Common myeloid progenitor, CD34-positive (primary cell): ENCODE data around the gene WDR48.

Experiments used
- CTCF ChIA-PET: fragments of 350-600 bp; sonication (Branson Sonifier 250); formaldehyde crosslinking; loops from one replicate; lab custom pipeline; 2021; ENCODE audit warnings: antibody characterized with exemption; lab: Charles Lee
- POLR2A ChIA-PET: fragments of 350-600 bp; sonication (Branson Sonifier 250); formaldehyde crosslinking; loops from one replicate; lab custom pipeline; 2021; ENCODE audit warnings: antibody characterized with exemption; lab: Charles Lee
- DNase-seq, 3 donors: peaks; one replicate each; pipeline versions ENCODE4 v3.0.0 to v3.0.0-alpha.2; 2013
- H3K27ac ChIP-seq, 2 experiments: 1 replicate in 1 of 2; 2 replicates in 1 of 2; pipeline ENCODE4 v1.7.0; 2013; ENCODE audit warnings: inconsistent platforms in 2 of 2, low read length in 2 of 2, mild to moderate bottlenecking in 2 of 2, low read depth in 1 of 2, moderate library complexity in 1 of 2; ENCODE audit not compliant: severe bottlenecking in 2 of 2, insufficient read depth in 1 of 2, poor library complexity in 1 of 2
- H3K27me3 ChIP-seq, 5 experiments: replicated peaks in 2 of 5; 1 replicate in 3 of 5; 2 replicates in 2 of 5; pipeline versions ENCODE4 v1.6.1 to v1.7.0; 2013; ENCODE audit warnings: low read length in 4 of 5, mild to moderate bottlenecking in 2 of 5, moderate library complexity in 2 of 5, inconsistent platforms in 1 of 5; ENCODE audit not compliant: insufficient read depth in 5 of 5, control insufficient read depth in 4 of 5
- H3K36me3 ChIP-seq, 4 experiments: 1 replicate in 2 of 4; 2 replicates in 2 of 4; pipeline versions ENCODE4 v1.6.1 to v1.7.0; 2013; ENCODE audit warnings: low read length in 3 of 4, control low read depth in 1 of 4, mild to moderate bottlenecking in 1 of 4; ENCODE audit not compliant: control insufficient read depth in 4 of 4, insufficient read depth in 4 of 4
- H3K4me1 ChIP-seq, 4 experiments: 1 replicate in 3 of 4; 2 replicates in 1 of 4; pipeline versions ENCODE4 v1.6.1 to v1.7.1; 2013; ENCODE audit warnings: low read length in 3 of 4, mild to moderate bottlenecking in 3 of 4, control low read depth in 1 of 4, inconsistent platforms in 1 of 4, moderate library complexity in 1 of 4; ENCODE audit not compliant: control insufficient read depth in 4 of 4, insufficient read depth in 4 of 4; ENCODE audit errors: control extremely low read depth in 1 of 4
- H3K4me3 ChIP-seq, 7 experiments: 1 replicate in 4 of 7; 2 replicates in 3 of 7; pipeline versions ENCODE4 v1.5.1 to v1.7.0; 2013; ENCODE audit warnings: mild to moderate bottlenecking in 7 of 7, low read length in 6 of 7, moderate library complexity in 6 of 7, inconsistent platforms in 2 of 7, low read depth in 2 of 7, control low read depth in 1 of 7; ENCODE audit not compliant: insufficient read depth in 4 of 7, control insufficient read depth in 1 of 7; ENCODE audit errors: extremely low read depth in 1 of 7
- H3K9me3 ChIP-seq, 5 experiments: 1 replicate in 4 of 5; 2 replicates in 1 of 5; pipeline versions ENCODE4 v1.6.1 to v1.7.1; 2013; ENCODE audit warnings: low read length in 4 of 5, mild to moderate bottlenecking in 2 of 5, inconsistent platforms in 1 of 5, low read depth in 1 of 5, moderate library complexity in 1 of 5; ENCODE audit not compliant: control insufficient read depth in 4 of 5, insufficient read depth in 2 of 5; ENCODE audit errors: control extremely low read depth in 1 of 5
- WGBS: methylation state at CpG from one replicate; pipeline ENCODE4 v1.1.5; 2013; ENCODE audit not compliant: insufficient coverage; 5-methylcytosine and 5-hydroxymethylcytosine counted together

The WDR48 gene

DNA sequence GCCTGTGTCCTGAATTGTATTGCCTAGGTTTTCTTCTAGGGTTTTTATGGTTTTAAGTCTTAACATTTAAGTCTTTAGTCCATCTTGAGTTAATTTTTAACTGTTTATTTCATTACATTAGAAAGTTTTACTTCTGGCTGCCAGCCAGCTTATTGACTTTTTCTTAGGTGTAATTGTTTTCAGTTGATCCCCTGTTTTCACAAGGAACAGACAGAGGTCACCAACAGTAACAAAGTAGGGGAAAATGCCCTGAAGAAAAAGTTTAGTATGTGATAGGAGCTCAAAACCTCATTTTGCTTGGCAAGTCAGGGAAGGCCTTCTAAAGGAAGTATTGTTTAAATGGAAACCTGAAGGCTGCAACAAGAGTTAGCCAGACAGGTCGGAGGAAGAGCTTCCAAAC, 10.4 kb downstream of the WDR48 start:
- Histone ChIP-seq H3K4me3 (no peak overlapping the region), H3K36me3 (peaks cover 5 to 16% (median 9%) of the 10 kb centered on the region in 4 experiments), H3K27ac (no peak overlapping the region), H3K4me1 (peaks cover 0 to 8% (median 3%) of the 10 kb centered on the region in 4 experiments), H3K27me3 (no peaks in the 10 kb centered on the region), H3K9me3 (peaks cover 0 to 1% (median 0%) of the 10 kb centered on the region in 5 experiments)
- ChIA-PET CTCF (interaction anchor here (1.1 to 1.2 kb wide), 2 partner anchors 9 to 87 kb away, joined by 3 read pairs; no protein-coding TSS in a partner anchor), POLR2A (no interaction called here)
- 100% methylated on average over 1 of the region's 1 CpG for WGBS
- DNase-seq: no peak

DNA sequence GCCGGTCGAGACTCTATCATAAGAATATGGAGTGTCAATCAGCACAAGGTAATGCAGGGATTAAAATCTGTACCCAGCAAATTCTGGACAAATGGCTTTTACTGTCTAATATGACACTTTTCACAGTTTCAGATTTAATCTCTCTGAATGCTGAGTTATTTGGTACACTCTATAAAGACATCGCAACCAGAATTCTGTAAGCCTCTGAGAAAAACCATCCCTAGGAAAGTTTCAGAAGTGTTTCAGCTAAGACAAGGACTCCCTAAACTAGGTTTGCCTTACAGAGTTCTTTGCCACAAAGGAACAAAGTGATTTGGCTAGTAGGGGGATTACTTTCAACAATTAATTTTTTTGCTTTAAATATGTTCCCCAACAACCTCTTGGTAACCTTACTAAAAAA, 11.3 kb downstream of the WDR48 start:
- POLR2A ChIA-PET: no interaction called here
- no peak overlapping the region for H3K4me3 ChIP-seq
- H3K36me3 ChIP-seq: peaks cover 10 to 24% (median 13%) of the 10 kb centered on the region in 4 experiments
- 100% methylated on average over 3 of the region's 3 CpGs for WGBS
- H3K27ac ChIP-seq: no peak overlapping the region
- no peaks in the 10 kb centered on the region for H3K27me3 ChIP-seq
- H3K9me3 ChIP-seq: peaks cover 0 to 1% (median 0%) of the 10 kb centered on the region in 5 experiments
- DNase-seq: no peak
- CTCF ChIA-PET: interaction anchor here (1.1 to 1.2 kb wide), 2 partner anchors 9 to 86 kb away, joined by 3 read pairs; no protein-coding TSS in a partner anchor
- H3K4me1 ChIP-seq: peaks cover 0 to 8% (median 3%) of the 10 kb centered on the region in 4 experiments

- DNase-seq: no peak
- H3K36me3 ChIP-seq: peaks cover 10 to 33% (median 15%) of the 10 kb centered on the region in 4 experiments
- no peaks in the 10 kb centered on the region for H3K27me3 ChIP-seq
- CTCF ChIA-PET: interaction anchor here (1.6 to 2.3 kb wide), 3 partner anchors 8 to 34 kb away, joined by 3 to 8 read pairs (median 5); no protein-coding TSS in a partner anchor
- POLR2A ChIA-PET: no interaction called here
- peaks cover 0 to 8% (median 3%) of the 10 kb centered on the region in 4 experiments for H3K4me1 ChIP-seq
- H3K27ac ChIP-seq: peak overlapping the region in 1 of 2 experiments; percentile 10
- WGBS: 100% methylated on average over 1 of the region's 1 CpG
- H3K9me3 ChIP-seq: peaks cover 0 to 1% (median 0%) of the 10 kb centered on the region in 5 experiments
- no peak overlapping the region for H3K4me3 ChIP-seq
Measured at GRCh38 chr3:39064646-39065045, 12.8 kb downstream of the WDR48 start.

GRCh38 chr3:39065197-39065596, 13.4 kb downstream of the WDR48 start:
- ChIA-PET CTCF (interaction anchor here (0.9 to 3.0 kb wide), 6 partner anchors 9 to 35 kb away, joined by 3 to 12 read pairs (median 5); no protein-coding TSS in a partner anchor), POLR2A (no interaction called here)
- peaks cover 0 to 8% (median 3%) of the 10 kb centered on the region in 4 experiments for H3K4me1 ChIP-seq
- H3K4me3 ChIP-seq: no peak overlapping the region
- no peaks in the 10 kb centered on the region for H3K27me3 ChIP-seq
- peak; percentile 70 to 87 (median 85) for DNase-seq
- peaks cover 10 to 38% (median 17%) of the 10 kb centered on the region in 4 experiments for H3K36me3 ChIP-seq
- peaks cover 0 to 1% (median 0%) of the 10 kb centered on the region in 5 experiments for H3K9me3 ChIP-seq
- 0% methylated on average over 1 of the region's 1 CpG for WGBS
- H3K27ac ChIP-seq: no peak overlapping the region

- Histone ChIP-seq H3K4me3 (no peak overlapping the region), H3K27ac (no peak overlapping the region), H3K27me3 (no peaks in the 10 kb centered on the region), H3K4me1 (peaks cover 0 to 8% (median 3%) of the 10 kb centered on the region in 4 experiments), H3K36me3 (peaks cover 16 to 53% (median 26%) of the 10 kb centered on the region in 4 experiments), H3K9me3 (no peaks in the 10 kb centered on the region)
- 100% methylated on average over 1 of the region's 1 CpG for whole genome bisulfite sequencing
- CTCF ChIA-PET: interaction anchor here (0.9 to 3.0 kb wide), 4 partner anchors 9 to 37 kb away, joined by 3 to 12 read pairs (median 6); no protein-coding TSS in a partner anchor
- no peak for DNase-seq
- POLR2A ChIA-PET: no interaction called here
Measured at GRCh38 chr3:39067286-39067685, 15.5 kb downstream of the WDR48 start.

DNA sequence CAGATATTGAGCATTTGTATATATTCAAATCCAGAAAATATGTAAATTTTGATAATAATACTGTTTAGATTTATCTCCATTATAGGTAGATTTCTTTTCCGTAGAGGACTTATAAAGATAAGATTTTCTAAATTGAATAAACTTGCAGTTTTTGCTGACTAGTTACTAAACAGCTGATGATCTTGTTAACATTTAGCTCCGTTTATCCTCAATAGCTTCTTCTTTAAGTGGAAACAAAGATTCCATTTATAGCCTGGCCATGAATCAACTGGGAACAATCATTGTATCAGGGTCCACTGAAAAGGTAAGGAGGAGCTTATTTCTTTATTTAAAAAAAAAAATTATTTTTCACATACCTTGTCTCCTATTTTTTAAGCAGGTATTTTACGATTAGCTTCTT, 16.7 kb downstream of the WDR48 start:
- DNase-seq: no peak
- H3K27ac ChIP-seq: no peak overlapping the region
- H3K9me3 ChIP-seq: no peaks in the 10 kb centered on the region
- POLR2A ChIA-PET: interaction anchor here (0.9 kb wide), 1 partner anchor 18 kb away, joined by 3 read pairs; no protein-coding TSS in a partner anchor
- H3K4me1 ChIP-seq: peaks cover 0 to 8% (median 3%) of the 10 kb centered on the region in 4 experiments
- no peaks in the 10 kb centered on the region for H3K27me3 ChIP-seq
- peaks cover 18 to 62% (median 36%) of the 10 kb centered on the region in 4 experiments for H3K36me3 ChIP-seq
- WGBS: 100% methylated on average over 1 of the region's 3 CpGs
- no peak overlapping the region for H3K4me3 ChIP-seq
- CTCF ChIA-PET: interaction anchor here (0.9 to 1.2 kb wide), 2 partner anchors 16 to 81 kb away, joined by 5 to 6 read pairs; no protein-coding TSS in a partner anchor

DNA sequence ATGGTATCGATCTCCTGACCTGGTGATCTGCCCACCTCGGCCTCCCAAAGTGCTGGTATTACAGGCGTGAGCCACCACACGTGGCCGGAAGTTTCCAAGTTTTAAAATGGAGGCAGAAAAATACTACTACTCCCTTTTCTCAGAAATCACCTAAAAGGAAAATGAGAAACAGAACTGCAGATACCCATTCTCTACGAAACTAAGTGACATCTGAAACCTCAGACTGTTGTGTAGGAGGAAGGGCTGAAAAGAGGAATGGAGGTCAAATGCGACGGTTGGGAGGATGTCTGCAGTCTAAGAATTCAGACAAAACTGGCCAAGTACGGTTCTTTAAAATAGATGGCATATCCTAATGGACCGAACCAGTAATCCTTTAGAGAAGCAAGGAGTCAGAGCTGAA, 24.1 kb downstream of the WDR48 start:
- 96% methylated on average over 8 of the region's 10 CpGs for WGBS
- no peak for DNase-seq
- CTCF ChIA-PET: interaction anchor here (3.0 kb wide), 1 partner anchor 9 kb away, joined by 12 read pairs; no protein-coding TSS in a partner anchor
- POLR2A ChIA-PET: no interaction called here
- no peak overlapping the region for H3K27ac ChIP-seq
- H3K27me3 ChIP-seq: no peaks in the 10 kb centered on the region
- no peak overlapping the region for H3K4me3 ChIP-seq
- H3K9me3 ChIP-seq: no peaks in the 10 kb centered on the region
- H3K4me1 ChIP-seq: peaks cover 0 to 3% (median 0%) of the 10 kb centered on the region in 4 experiments
- H3K36me3 ChIP-seq: peaks cover 28 to 89% (median 50%) of the 10 kb centered on the region in 4 experiments
